Activated CD4-positive, alpha-beta T cell treated with anti-CD3 and anti-CD28 coated beads for 36 hours (primary cell): ENCODE measurements around the gene MPP7. TPM values are rescaled to one million over a fixed set of nuclear protein-coding genes. Genes with fewer than 3 reads are reported as not detected.
A peak's percentile ranks its signal among the peaks of the same experiment; 100 is the strongest.
"Not testable (repeated sequence)": the region's sequence is repeated elsewhere in the genome, so short reads cannot be mapped to it uniquely, and the experiment has no call there.

Experiments used
- ATAC-seq: fragments of 200-7000 bp; cut with Tn5 transposase; one replicate; pipeline ENCODE4 v1.10.0; 2021; ENCODE audit warnings: mild to moderate bottlenecking, moderate library complexity
- CTCF ChIA-PET: fragments of 350-600 bp; sonication (Branson Sonifier 250); formaldehyde crosslinking; loops from one replicate; lab custom pipeline; 2021; ENCODE audit warnings: antibody characterized with exemption; lab: Charles Lee
- POLR2A ChIA-PET: fragments of 350-600 bp; sonication (Branson Sonifier 250); formaldehyde crosslinking; loops from one replicate; lab custom pipeline; 2021; ENCODE audit warnings: antibody characterized with exemption, inconsistent platforms; lab: Charles Lee
- DNase-seq: peaks from one replicate; pipeline ENCODE4 v3.0.0-alpha.2; 2020
- H3K27ac Mint-ChIP-seq: one replicate; pipeline ENCODE4 v1.8.0; 2021; ENCODE audit warnings: mixed read lengths
- H3K27me3 Mint-ChIP-seq: one replicate; pipeline ENCODE4 v1.8.0; 2021; ENCODE audit warnings: mixed read lengths
- H3K36me3 Mint-ChIP-seq: one replicate; pipeline ENCODE4 v1.8.0; 2021; ENCODE audit warnings: low read depth, mixed read lengths
- H3K4me1 Mint-ChIP-seq: one replicate; pipeline ENCODE4 v1.8.0; 2021; ENCODE audit warnings: mixed read lengths
- H3K4me3 Mint-ChIP-seq: one replicate; pipeline ENCODE4 v1.8.0; 2021; ENCODE audit warnings: mild to moderate bottlenecking, moderate library complexity, mixed read lengths
- H3K9me3 Mint-ChIP-seq: one replicate; pipeline ENCODE4 v1.8.0; 2021; ENCODE audit warnings: low read depth, mixed read lengths
- intact Hi-C, 2 experiments: fragments of 100-400 bp; cut with DNase I in 1 of 2; cut with micrococcal nuclease in 1 of 2; formaldehyde crosslinking; loops; one replicate each; pipeline versions ENCODE4 v1.14.2 to v1.15.1; 2022 to 2024; cut with DNase I, micrococcal nuclease
- total RNA-seq, 2 experiments: library from RNA; stranded (reverse); gene quantifications; one replicate each; pipeline ENCODE4 v1.2.3, GENCODE V29; 2021

Gene MPP7
- total RNA-seq, 2 experiments from 2014 or later, result 10.9 to 11.0 TPM

- no peak overlapping the region for H3K4me3 Mint-ChIP-seq
- ATAC-seq, result no peak
- ChIA-PET POLR2A (interaction anchor here (0.6 to 2.2 kb wide), 4 partner anchors 8 to 109 kb away, joined by 3 to 9 read pairs (median 4); partner anchors contain the start of gene MPP7), CTCF (interaction anchor here (0.5 to 12.1 kb wide), 15 partner anchors 9 to 704 kb away, joined by 3 to 114 read pairs (median 4); partner anchors contain the start of gene MPP7)
- peaks cover 41% of the 10 kb centered on the region for H3K4me1 Mint-ChIP-seq
- peak overlapping the region; percentile 34 for H3K27ac Mint-ChIP-seq
- intact Hi-C loops, result no loop called here
- no peaks in the 10 kb centered on the region for H3K9me3 Mint-ChIP-seq
- H3K27me3 Mint-ChIP-seq, result no peaks in the 10 kb centered on the region
- peaks cover 4% of the 10 kb centered on the region for H3K36me3 Mint-ChIP-seq
- no peak for DNase-seq
Measured at GRCh38 chr10:28326516-28327490, 23.9 kb upstream of the MPP7 start.

DNA sequence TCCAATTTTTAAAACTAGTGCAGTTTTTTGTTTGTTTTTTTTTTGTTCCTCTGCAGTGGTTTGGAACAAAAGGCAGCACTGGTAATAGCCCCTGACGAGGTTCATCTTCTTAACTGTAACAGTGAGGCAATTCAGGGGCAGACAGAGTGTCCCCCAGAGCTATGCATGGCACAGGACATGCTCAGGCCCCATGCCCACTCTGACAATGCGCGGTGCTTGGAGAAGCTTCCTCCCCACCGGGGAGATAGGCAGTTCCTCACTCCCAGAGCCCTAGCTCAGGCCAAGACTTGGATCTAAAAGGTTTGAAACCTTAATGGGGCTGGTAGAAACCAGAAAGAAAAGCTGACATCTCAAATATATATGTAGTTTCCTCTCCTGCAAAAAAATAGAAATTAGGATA lies 17.9 kb upstream of the MPP7 start:
- ChIA-PET CTCF (interaction anchor here (0.9 to 1.3 kb wide), 7 partner anchors 11 to 79 kb away, joined by 3 to 4 read pairs (median 3); no protein-coding TSS in a partner anchor), POLR2A (no interaction called here)
- H3K9me3 Mint-ChIP-seq, result no peaks in the 10 kb centered on the region
- peaks cover 6% of the 10 kb centered on the region for H3K4me1 Mint-ChIP-seq
- DNase-seq (no peak), ATAC-seq (no peak)
- intact Hi-C loops, result no loop called here
- no peak overlapping the region for H3K27ac Mint-ChIP-seq
- H3K27me3 Mint-ChIP-seq, result no peaks in the 10 kb centered on the region
- H3K36me3 Mint-ChIP-seq, result peaks cover 4% of the 10 kb centered on the region
- no peak overlapping the region for H3K4me3 Mint-ChIP-seq

DNA sequence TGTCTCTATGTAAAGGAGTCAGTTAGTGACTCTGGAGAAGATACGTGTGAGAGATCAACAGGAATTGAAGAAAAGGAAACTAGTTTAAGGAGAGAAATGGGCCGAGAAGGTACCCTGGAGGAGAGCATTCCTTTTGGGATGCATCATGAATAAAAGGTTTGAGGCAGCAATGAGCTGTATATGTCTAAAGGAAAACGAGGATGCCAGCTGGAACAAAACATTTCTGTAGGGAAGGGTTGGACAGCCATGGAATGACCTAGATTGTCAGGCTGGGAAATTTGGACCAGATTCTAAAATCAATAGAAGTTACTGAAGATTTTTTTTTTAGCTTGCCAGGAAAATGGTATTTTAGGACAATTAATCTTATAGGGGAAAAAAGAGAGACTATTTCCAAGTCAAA lies 17.2 kb upstream of the MPP7 start:
- ATAC-seq (no peak), DNase-seq (no peak)
- Mint-ChIP-seq H3K27me3 (no peaks in the 10 kb centered on the region), H3K9me3 (no peaks in the 10 kb centered on the region), H3K27ac (no peak overlapping the region), H3K4me3 (no peak overlapping the region), H3K4me1 (peaks cover 6% of the 10 kb centered on the region), H3K36me3 (peaks cover 4% of the 10 kb centered on the region)
- POLR2A ChIA-PET, result no interaction called here
- CTCF ChIA-PET, result interaction anchor here (0.8 to 1.3 kb wide), 2 partner anchors 74 to 220 kb away, joined by 4 read pairs; no protein-coding TSS in a partner anchor
- intact Hi-C loops, result no loop called here

GRCh38 chr10:28319061-28319460 lies 16.2 kb upstream of the MPP7 start:
- H3K27me3 Mint-ChIP-seq, H3K4me3 Mint-ChIP-seq, ATAC-seq, H3K9me3 Mint-ChIP-seq, POLR2A ChIA-PET, H3K4me1 Mint-ChIP-seq, H3K36me3 Mint-ChIP-seq, DNase-seq, intact Hi-C loops: not testable (repeated sequence)
- CTCF ChIA-PET, result interaction anchor here (0.6 kb wide), 1 partner anchor 78 kb away, joined by 3 read pairs; no protein-coding TSS in a partner anchor
- peak overlapping the region; percentile 24 for H3K27ac Mint-ChIP-seq

DNA sequence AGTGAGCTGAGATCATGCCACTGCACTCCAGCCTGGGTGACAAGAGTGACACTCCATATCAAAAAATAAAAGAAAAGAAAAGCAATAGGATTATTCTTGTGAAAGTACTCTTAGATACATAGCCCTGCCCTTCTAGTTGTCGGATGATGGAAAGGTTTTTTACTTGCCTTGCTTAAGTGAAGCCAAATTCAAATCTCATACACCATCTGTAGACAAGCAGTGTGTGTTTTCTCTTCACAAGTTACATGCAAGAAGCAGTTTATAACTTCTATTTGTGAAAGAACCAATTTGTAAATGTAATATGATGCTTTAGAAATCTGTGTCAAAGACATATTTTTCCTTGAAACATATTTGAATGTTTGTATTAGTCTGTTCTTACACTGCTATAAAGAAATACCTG lies 15.8 kb upstream of the MPP7 start:
- Mint-ChIP-seq H3K4me3 (no peak overlapping the region), H3K36me3 (peaks cover 7% of the 10 kb centered on the region), H3K27me3 (no peaks in the 10 kb centered on the region), H3K27ac (peak overlapping the region; percentile 24), H3K9me3 (no peaks in the 10 kb centered on the region), H3K4me1 (peaks cover 6% of the 10 kb centered on the region)
- ChIA-PET CTCF (interaction anchor here (1.9 to 2.4 kb wide), 2 partner anchors 9 to 16 kb away, joined by 7 to 9 read pairs; partner anchors contain the start of gene MPP7), POLR2A (no interaction called here)
- DNase-seq, result no peak
- ATAC-seq, result no peak
- intact Hi-C loops, result no loop called here

DNA sequence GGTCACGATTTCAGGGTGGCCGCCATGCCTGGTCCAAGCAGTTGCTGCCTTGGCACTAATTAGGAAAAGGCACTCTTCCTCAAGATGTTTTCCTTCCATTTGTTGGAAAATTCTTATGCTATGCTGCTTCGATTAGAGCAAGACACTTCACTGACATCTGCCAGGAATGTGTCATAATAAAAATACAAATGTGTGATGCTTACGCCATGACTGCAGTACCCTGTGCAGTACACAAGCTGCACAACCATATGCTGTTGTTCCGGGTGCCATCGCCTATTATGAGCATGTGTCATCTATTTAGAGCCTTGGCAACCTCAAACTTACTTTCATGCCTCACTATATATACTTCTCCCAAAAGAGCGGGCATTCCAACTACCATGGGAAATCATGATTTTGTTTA lies 14.9 kb upstream of the MPP7 start:
- Mint-ChIP-seq H3K4me1 (peaks cover 7% of the 10 kb centered on the region), H3K9me3 (no peaks in the 10 kb centered on the region), H3K27me3 (no peaks in the 10 kb centered on the region), H3K36me3 (peaks cover 7% of the 10 kb centered on the region), H3K4me3 (no peak overlapping the region), H3K27ac (no peak overlapping the region)
- POLR2A ChIA-PET, result no interaction called here
- ATAC-seq (no peak), DNase-seq (no peak)
- CTCF ChIA-PET, result interaction anchor here (0.6 to 2.4 kb wide), 7 partner anchors 10 to 65 kb away, joined by 3 to 9 read pairs (median 3); partner anchors contain the start of gene MPP7
- intact Hi-C loops, result no loop called here

- POLR2A ChIA-PET, result no interaction called here
- Mint-ChIP-seq H3K27ac (no peak overlapping the region), H3K27me3 (no peaks in the 10 kb centered on the region), H3K36me3 (peaks cover 8% of the 10 kb centered on the region), H3K4me1 (peaks cover 10% of the 10 kb centered on the region), H3K9me3 (peaks cover 6% of the 10 kb centered on the region), H3K4me3 (no peak overlapping the region)
- no peak for ATAC-seq
- intact Hi-C loops, result no loop called here
- CTCF ChIA-PET, result interaction anchor here (1.0 to 2.4 kb wide), 2 partner anchors 11 to 20 kb away, joined by 3 to 9 read pairs; no protein-coding TSS in a partner anchor
- no peak for DNase-seq
Measured at GRCh38 chr10:28316696-28317095, 13.8 kb upstream of the MPP7 start.

GRCh38 chr10:28315140-28315539 lies 12.3 kb upstream of the MPP7 start:
- Mint-ChIP-seq H3K4me3 (no peak overlapping the region), H3K27ac (no peak overlapping the region), H3K9me3 (peaks cover 6% of the 10 kb centered on the region), H3K4me1 (peaks cover 10% of the 10 kb centered on the region), H3K36me3 (peaks cover 8% of the 10 kb centered on the region), H3K27me3 (no peaks in the 10 kb centered on the region)
- POLR2A ChIA-PET, result interaction anchor here (0.7 kb wide), 1 partner anchor 12 kb away, joined by 3 read pairs; the partner anchor contains the start of gene MPP7
- CTCF ChIA-PET, result interaction anchor here (2.1 kb wide), 1 partner anchor 67 kb away, joined by 5 read pairs; no protein-coding TSS in a partner anchor
- intact Hi-C loops, result no loop called here
- DNase-seq (no peak), ATAC-seq (no peak)

DNA sequence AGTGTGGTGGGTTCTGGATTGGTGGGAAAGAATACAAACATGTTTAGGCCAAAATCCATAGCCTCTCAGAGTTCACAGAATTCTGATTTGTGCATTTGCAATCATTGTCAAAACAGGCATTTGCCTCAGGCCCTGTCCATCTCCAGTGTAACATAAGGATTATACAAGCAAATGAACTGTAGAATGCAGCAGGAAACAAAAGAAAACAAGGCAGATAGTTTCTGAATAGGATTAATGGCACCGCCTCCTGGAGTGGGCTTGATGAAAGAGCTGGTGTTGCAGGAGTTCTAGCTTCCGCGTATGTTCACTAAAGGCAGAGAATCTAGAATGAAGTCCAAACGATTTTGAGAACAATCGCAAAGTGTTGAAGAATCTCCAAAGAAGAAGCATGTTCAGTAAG lies 11.3 kb upstream of the MPP7 start:
- POLR2A ChIA-PET, result interaction anchor here (0.7 kb wide), 2 partner anchors 11 to 66 kb away, joined by 3 read pairs; partner anchors contain the start of gene MPP7
- CTCF ChIA-PET, result interaction anchor here (2.1 kb wide), 1 partner anchor 68 kb away, joined by 5 read pairs; no protein-coding TSS in a partner anchor
- no peaks in the 10 kb centered on the region for H3K27me3 Mint-ChIP-seq
- ATAC-seq (no peak), DNase-seq (no peak)
- H3K9me3 Mint-ChIP-seq, result peaks cover 6% of the 10 kb centered on the region
- H3K27ac Mint-ChIP-seq, result no peak overlapping the region
- peaks cover 12% of the 10 kb centered on the region for H3K4me1 Mint-ChIP-seq
- peaks cover 8% of the 10 kb centered on the region for H3K36me3 Mint-ChIP-seq
- intact Hi-C loops, result no loop called here
- H3K4me3 Mint-ChIP-seq, result no peak overlapping the region

GRCh38 chr10:28312572-28312971 lies 9.7 kb upstream of the MPP7 start:
- Mint-ChIP-seq H3K4me1 (peaks cover 14% of the 10 kb centered on the region), H3K27me3 (no peaks in the 10 kb centered on the region), H3K27ac (no peak overlapping the region), H3K36me3 (peaks cover 8% of the 10 kb centered on the region), H3K9me3 (peaks cover 6% of the 10 kb centered on the region), H3K4me3 (no peak overlapping the region)
- ChIA-PET POLR2A (no interaction called here), CTCF (interaction anchor here (0.6 to 2.5 kb wide), 7 partner anchors 9 to 69 kb away, joined by 3 to 6 read pairs (median 4); partner anchors contain the start of gene MPP7)
- ATAC-seq, result peak; percentile 33
- intact Hi-C loops, result no loop called here
- no peak for DNase-seq

GRCh38 chr10:28311104-28311503 lies 8.2 kb upstream of the MPP7 start:
- ChIA-PET POLR2A (no interaction called here), CTCF (interaction anchor here (2.5 kb wide), 1 partner anchor 8 kb away, joined by 6 read pairs; the partner anchor contains the start of gene MPP7)
- intact Hi-C loops, result no loop called here
- ATAC-seq, result peak; percentile 51
- Mint-ChIP-seq H3K4me1 (peaks cover 14% of the 10 kb centered on the region), H3K4me3 (no peak overlapping the region), H3K9me3 (peaks cover 6% of the 10 kb centered on the region), H3K27ac (no peak overlapping the region), H3K36me3 (peaks cover 8% of the 10 kb centered on the region), H3K27me3 (no peaks in the 10 kb centered on the region)
- DNase-seq, result no peak
